GM12864 (cell line): ENCODE measurements around the gene SEMG2.

Experiments
- DNase-seq: peaks from one replicate; pipeline ENCODE4 v3.0.0-alpha.2; 2011; ENCODE audit warnings: low read depth
- H3K4me3 ChIP-seq: 2 replicates; pipeline ENCODE4 v1.5.1; 2011; ENCODE audit warnings: mild to moderate bottlenecking, low read depth, low read length, control low read depth
- CTCF ChIP-seq: IDR thresholded peaks from 2 replicates; pipeline ENCODE4 v1.5.1; 2011; ENCODE audit warnings: low read depth, mild to moderate bottlenecking, moderate library complexity, low read length, control low read depth, inconsistent platforms; ENCODE audit errors: missing control alignments

Gene SEMG2

GRCh38 chr20:45183084-45183483, 38.1 kb upstream of the SEMG2 start:
- no peak for DNase-seq
- TF ChIP-seq CTCF: no peak
- H3K4me3 ChIP-seq: no peak overlapping the region

GRCh38 chr20:45187693-45188092, 33.5 kb upstream of the SEMG2 start:
- DNase-seq: no peak
- no peak for TF ChIP-seq CTCF
- no peak overlapping the region for H3K4me3 ChIP-seq

GRCh38 chr20:45189067-45189609, 32.0 kb upstream of the SEMG2 start:
- no peak for DNase-seq
- no peak for TF ChIP-seq CTCF
- H3K4me3 ChIP-seq: no peak overlapping the region

GRCh38 chr20:45189861-45190260, 31.3 kb upstream of the SEMG2 start:
- H3K4me3 ChIP-seq: no peak overlapping the region
- no peak for TF ChIP-seq CTCF
- no peak for DNase-seq

- no peak for DNase-seq
- TF ChIP-seq CTCF: no peak
- no peak overlapping the region for H3K4me3 ChIP-seq
These were observed 29.2 kb upstream of the SEMG2 start for GRCh38 chr20:45191926-45192325.

GRCh38 chr20:45193331-45193730, 27.8 kb upstream of the SEMG2 start:
- TF ChIP-seq CTCF: no peak
- no peak for DNase-seq
- H3K4me3 ChIP-seq: no peak overlapping the region

- TF ChIP-seq CTCF: no peak
- DNase-seq: no peak
- H3K4me3 ChIP-seq: no peak within 1 kb of the TSS
These were observed 14.4 kb upstream of the SEMG2 start, which contains the start of gene SEMG1 for GRCh38 chr20:45206725-45207124. Gene SEMG1 (plus strand): TSS chr20:45207033. CDS start chr20:45207054, 21 bp downstream.
